HepG2 (cell line): ENCODE data around the gene OBSL1. TPM values are rescaled to one million over a fixed set of nuclear protein-coding genes. Genes with fewer than 3 reads are reported as not detected.

Source experiments
- CAMTA2 ChIP-seq: sonication (generic); formaldehyde crosslinking; IDR thresholded peaks from 2 replicates; pipeline ENCODE4 v1.4.0; 2020; ENCODE audit warnings: mild to moderate bottlenecking, missing genetic modification reagents, borderline replicate concordance
- FOXK2 ChIP-seq: fragments of 450-650 bp; IDR thresholded peaks from 2 replicates; pipeline ENCODE4 v1.6.1; 2016
- GFI1 ChIP-seq: sonication (generic); formaldehyde crosslinking; IDR thresholded peaks from 2 replicates; pipeline ENCODE4 v1.5.0; 2020; ENCODE audit warnings: missing genetic modification reagents, mild to moderate bottlenecking, borderline replicate concordance
- KLF11 ChIP-seq: IDR thresholded peaks from 2 replicates; pipeline ENCODE4 v1.6.1; 2016; ENCODE audit warnings: missing compliant biosample characterization
- MEIS1 ChIP-seq: sonication (generic); formaldehyde crosslinking; IDR thresholded peaks from 2 replicates; pipeline ENCODE4 v1.9.0; 2021; ENCODE audit warnings: mild to moderate bottlenecking, missing genetic modification reagents, moderate library complexity, borderline replicate concordance
- MTF2 ChIP-seq: sonication (generic); formaldehyde crosslinking; IDR thresholded peaks from 2 replicates; pipeline ENCODE4 v1.5.0; 2020; ENCODE audit warnings: missing genetic modification reagents, borderline replicate concordance
- PBX2 ChIP-seq: IDR thresholded peaks from 2 replicates; pipeline ENCODE4 v1.6.1; 2016; ENCODE audit warnings: control low read depth
- RFX5 ChIP-seq: IDR thresholded peaks from 2 replicates; pipeline ENCODE4 v1.6.1; 2011; ENCODE audit warnings: low read depth, low read length, improper control_type of control experiment
- SRSF9 ChIP-seq: fragments of 200-400 bp; formaldehyde crosslinking; IDR thresholded peaks from 2 replicates; pipeline ENCODE4 v1.6.1; 2018; ENCODE audit warnings: borderline replicate concordance, mild to moderate bottlenecking, low read depth, low read length; ENCODE audit not compliant: insufficient read depth, poor library complexity, severe bottlenecking
- ZEB1 ChIP-seq: IDR thresholded peaks from 2 replicates; pipeline ENCODE4 v1.6.1; 2012; ENCODE audit warnings: mild to moderate bottlenecking, low read depth, inconsistent platforms; ENCODE audit not compliant: insufficient replicate concordance
- ZFP37 ChIP-seq: sonication (generic); formaldehyde crosslinking; IDR thresholded peaks from 2 replicates; pipeline ENCODE4 v1.4.0; 2020; ENCODE audit warnings: missing genetic modification reagents, borderline replicate concordance
- ZNF260 ChIP-seq: sonication (generic); formaldehyde crosslinking; IDR thresholded peaks from 2 replicates; pipeline ENCODE4 v1.4.0; 2020; ENCODE audit warnings: missing genetic modification reagents, low read depth, mild to moderate bottlenecking, borderline replicate concordance
- ZNF44 ChIP-seq: sonication (generic); formaldehyde crosslinking; IDR thresholded peaks from 2 replicates; pipeline ENCODE4 v1.5.1; 2020; ENCODE audit warnings: mild to moderate bottlenecking, missing genetic modification reagents
- ZNF530 ChIP-seq: sonication (generic); formaldehyde crosslinking; IDR thresholded peaks from 2 replicates; pipeline ENCODE4 v1.5.0; 2020; ENCODE audit warnings: low read depth, mild to moderate bottlenecking, missing genetic modification reagents
- ZNF546 ChIP-seq: sonication (generic); formaldehyde crosslinking; conservative IDR thresholded peaks from 2 replicates; pipeline ENCODE4 v1.8.1; 2023; ENCODE audit warnings: mild to moderate bottlenecking, missing genetic modification reagents
- ZNF652 ChIP-seq: IDR thresholded peaks from 2 replicates; pipeline ENCODE4 v1.6.1; 2016; ENCODE audit warnings: low read depth, borderline replicate concordance
- polyA plus RNA-seq, 8 experiments: library from polyadenylated mRNA; depleted of rRNA in 3 of 8; stranded (reverse) in 7 of 8; unstranded in 1 of 8; fragments of >200 nt; fragmentation: Illumina TruSeq in 4 of 8; extraction: Trizol in 4 of 8; gene quantifications; 2 replicates each; pipeline versions ENCODE4 v1.2.1 to v1.2.3, GENCODE V29; 2011 to 2016; ENCODE audit warnings: low read depth in 4 of 8, missing spikeins in 1 of 8, mixed read lengths in 1 of 8; ENCODE audit not compliant: insufficient read depth in 1 of 8
- total RNA-seq, 5 experiments: library from RNA; depleted of rRNA; stranded (reverse); fragments of >200 nt; fragmentation: Illumina TruSeq; extraction: Trizol; gene quantifications; 2 replicates each; pipeline ENCODE4 v1.2.3, GENCODE V29; 2016; ENCODE audit warnings: low read depth in 1 of 5
- TF ChIP-seq, protein P1 (sequence below): sonication (generic); formaldehyde crosslinking; conservative IDR thresholded peaks from 2 replicates; pipeline ENCODE4 v1.8.0; 2022; ENCODE audit warnings: mild to moderate bottlenecking, moderate library complexity, missing genetic modification reagents
- TF ChIP-seq, protein P2 (sequence below): sonication (generic); formaldehyde crosslinking; IDR thresholded peaks from 2 replicates; pipeline ENCODE4 v1.4.0; 2020; ENCODE audit warnings: missing genetic modification reagents

The OBSL1 gene
- total and polyA plus RNA-seq, 2 of the 13 experiments (the other 11 are each of a cell fraction or from before 2014, with no cell fraction given) = 86.7 to 218 TPM

DNA sequence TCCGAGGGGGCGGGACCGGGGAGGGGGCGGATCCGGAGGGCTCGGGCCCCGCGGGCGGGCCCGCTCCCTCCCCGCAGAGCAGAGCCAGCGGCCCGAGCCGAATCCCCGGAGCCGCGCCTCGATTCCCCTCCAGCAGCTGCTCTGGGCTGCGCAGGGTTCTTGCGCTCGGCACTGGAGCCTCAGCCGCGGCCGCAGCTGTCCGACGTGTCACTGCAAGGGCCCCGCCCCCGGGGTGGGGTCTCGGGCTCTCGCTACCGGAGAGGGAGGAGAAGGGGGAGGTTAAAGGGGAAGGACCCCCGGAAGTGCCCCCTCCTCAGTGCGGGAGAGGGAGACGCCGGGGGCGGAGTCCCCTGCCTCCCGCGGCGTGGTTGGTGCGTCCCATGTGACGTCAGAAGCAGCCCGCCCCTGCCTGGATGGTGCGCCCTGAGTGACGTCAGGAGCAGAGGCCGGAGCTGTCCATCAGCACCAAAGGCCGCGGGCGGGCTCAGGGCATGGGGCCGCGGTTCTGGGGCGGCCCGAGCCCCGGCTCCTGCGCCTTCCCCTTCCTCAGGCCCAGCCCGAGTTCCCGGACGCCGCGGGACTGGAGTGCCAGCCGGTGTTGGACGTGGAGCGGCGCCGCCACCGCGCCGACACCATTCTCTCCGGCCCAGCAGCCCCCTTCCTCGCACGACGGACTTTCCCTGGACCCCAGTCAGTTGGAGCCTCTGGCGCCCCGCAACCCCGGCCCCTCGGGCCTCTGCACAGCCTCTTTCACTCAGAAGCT lies 27.6 kb downstream of the OBSL1 start, which contains the start of the genes CHPF and TMEM198 (continued):
- TF ChIP-seq ZNF260 (CRISPR knock-in tag) (no peak), ZNF44 (peak; percentile 68), ZNF546 (CRISPR knock-in tag) (no peak), ZEB1 (peak; percentile 25), ZNF530 (CRISPR knock-in tag) (no peak), ZNF652 (CRISPR knock-in tag) (no peak), MTF2 (CRISPR knock-in tag) (no peak), RFX5 (peak; percentile 86), FOXK2 (peak; percentile 49; the same call in 1 of the 2 replicates), KLF11 (CRISPR knock-in tag) (peak; percentile 82), SRSF9 (no peak), GFI1 (CRISPR knock-in tag) (no peak), MEIS1 (CRISPR knock-in tag) (peak; percentile 90; the same call in 1 of the 2 replicates), PBX2 (CRISPR knock-in tag) (peak; percentile 81), CAMTA2 (peak; percentile 69; the same call in 1 of the 2 replicates), ZFP37 (CRISPR knock-in tag) (peak; percentile 95; the same call in 1 of the 2 replicates)
- TF ChIP-seq, protein P1, sequence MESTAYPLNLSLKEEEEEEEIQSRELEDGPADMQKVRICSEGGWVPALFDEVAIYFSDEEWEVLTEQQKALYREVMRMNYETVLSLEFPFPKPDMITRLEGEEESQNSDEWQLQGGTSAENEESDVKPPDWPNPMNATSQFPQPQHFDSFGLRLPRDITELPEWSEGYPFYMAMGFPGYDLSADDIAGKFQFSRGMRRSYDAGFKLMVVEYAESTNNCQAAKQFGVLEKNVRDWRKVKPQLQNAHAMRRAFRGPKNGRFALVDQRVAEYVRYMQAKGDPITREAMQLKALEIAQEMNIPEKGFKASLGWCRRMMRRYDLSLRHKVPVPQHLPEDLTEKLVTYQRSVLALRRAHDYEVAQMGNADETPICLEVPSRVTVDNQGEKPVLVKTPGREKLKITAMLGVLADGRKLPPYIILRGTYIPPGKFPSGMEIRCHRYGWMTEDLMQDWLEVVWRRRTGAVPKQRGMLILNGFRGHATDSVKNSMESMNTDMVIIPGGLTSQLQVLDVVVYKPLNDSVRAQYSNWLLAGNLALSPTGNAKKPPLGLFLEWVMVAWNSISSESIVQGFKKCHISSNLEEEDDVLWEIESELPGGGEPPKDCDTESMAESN (CRISPR knock-in tag) = peak; percentile 25; the same call in 1 of the 2 replicates
- TF ChIP-seq, protein P2, sequence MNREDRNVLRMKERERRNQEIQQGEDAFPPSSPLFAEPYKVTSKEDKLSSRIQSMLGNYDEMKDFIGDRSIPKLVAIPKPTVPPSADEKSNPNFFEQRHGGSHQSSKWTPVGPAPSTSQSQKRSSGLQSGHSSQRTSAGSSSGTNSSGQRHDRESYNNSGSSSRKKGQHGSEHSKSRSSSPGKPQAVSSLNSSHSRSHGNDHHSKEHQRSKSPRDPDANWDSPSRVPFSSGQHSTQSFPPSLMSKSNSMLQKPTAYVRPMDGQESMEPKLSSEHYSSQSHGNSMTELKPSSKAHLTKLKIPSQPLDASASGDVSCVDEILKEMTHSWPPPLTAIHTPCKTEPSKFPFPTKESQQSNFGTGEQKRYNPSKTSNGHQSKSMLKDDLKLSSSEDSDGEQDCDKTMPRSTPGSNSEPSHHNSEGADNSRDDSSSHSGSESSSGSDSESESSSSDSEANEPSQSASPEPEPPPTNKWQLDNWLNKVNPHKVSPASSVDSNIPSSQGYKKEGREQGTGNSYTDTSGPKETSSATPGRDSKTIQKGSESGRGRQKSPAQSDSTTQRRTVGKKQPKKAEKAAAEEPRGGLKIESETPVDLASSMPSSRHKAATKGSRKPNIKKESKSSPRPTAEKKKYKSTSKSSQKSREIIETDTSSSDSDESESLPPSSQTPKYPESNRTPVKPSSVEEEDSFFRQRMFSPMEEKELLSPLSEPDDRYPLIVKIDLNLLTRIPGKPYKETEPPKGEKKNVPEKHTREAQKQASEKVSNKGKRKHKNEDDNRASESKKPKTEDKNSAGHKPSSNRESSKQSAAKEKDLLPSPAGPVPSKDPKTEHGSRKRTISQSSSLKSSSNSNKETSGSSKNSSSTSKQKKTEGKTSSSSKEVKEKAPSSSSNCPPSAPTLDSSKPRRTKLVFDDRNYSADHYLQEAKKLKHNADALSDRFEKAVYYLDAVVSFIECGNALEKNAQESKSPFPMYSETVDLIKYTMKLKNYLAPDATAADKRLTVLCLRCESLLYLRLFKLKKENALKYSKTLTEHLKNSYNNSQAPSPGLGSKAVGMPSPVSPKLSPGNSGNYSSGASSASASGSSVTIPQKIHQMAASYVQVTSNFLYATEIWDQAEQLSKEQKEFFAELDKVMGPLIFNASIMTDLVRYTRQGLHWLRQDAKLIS (CRISPR knock-in tag) = no peak
